ENCODE results near the gene CMSS1.
A peak's percentile ranks its signal among the peaks of the same experiment; 100 is the strongest.

Gene CMSS1

DNA sequence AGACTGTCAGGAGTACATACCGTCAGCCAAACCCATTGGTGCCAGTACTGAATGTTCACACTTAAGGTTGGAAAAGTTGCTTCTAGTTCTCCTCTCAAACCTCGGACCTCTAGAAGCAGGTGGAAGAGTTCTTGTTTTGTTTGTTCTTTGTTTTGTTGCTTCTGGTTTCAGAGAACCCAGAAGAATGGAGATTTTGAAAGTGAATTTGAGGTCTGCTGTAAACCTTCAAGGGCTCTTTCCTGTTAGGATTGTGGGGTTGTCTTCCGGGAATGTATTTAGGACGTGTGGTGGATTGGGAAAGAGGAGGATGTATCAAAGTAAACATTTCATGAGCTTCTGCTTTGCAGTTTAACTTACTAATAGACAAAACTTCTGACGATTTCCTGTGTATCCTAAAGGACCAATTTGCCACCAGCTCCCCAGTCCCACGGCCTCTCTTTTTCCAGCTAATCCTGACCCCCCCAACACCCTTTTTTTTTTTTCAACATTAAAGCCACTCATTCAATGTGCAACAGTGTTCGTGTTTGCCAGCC lies 246.3 kb downstream of the CMSS1 start:
- no peak for ATAC-seq (ENCODE audit: low read depth)
- Mint-ChIP-seq H3K36me3 (peaks cover 2% of the 10 kb centered on the region), H3K9me3 (no peaks in the 10 kb centered on the region), H3K4me1 (peaks cover 6% of the 10 kb centered on the region), H3K4me3 (no peak overlapping the region), H3K27me3 (no peaks in the 10 kb centered on the region), H3K27ac (no peak overlapping the region)
- DNase-seq (ENCODE audit: low spot score in 2 of 2), result no peak

DNA sequence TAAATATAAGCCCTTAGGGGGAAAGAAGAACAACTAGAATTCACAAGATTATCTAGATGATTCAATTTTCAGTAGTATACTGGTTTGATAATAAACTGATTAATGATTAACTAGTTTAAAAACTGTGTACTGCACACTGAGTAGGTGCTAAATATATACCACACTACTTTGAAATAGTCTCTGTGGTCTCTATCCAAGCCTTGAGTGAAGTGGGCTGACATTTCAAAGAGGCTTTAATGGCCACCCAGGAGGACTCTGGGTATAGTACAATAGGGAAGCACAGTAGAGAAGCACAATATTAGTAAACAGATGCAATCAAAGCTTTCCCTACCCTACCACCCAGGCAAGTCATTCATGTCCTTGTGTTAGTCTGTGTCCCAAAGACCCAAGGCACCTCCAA lies 249.9 kb downstream of the CMSS1 start:
- H3K36me3 Mint-ChIP-seq, result peaks cover 2% of the 10 kb centered on the region
- peaks cover 16% of the 10 kb centered on the region for H3K4me1 Mint-ChIP-seq

DNA sequence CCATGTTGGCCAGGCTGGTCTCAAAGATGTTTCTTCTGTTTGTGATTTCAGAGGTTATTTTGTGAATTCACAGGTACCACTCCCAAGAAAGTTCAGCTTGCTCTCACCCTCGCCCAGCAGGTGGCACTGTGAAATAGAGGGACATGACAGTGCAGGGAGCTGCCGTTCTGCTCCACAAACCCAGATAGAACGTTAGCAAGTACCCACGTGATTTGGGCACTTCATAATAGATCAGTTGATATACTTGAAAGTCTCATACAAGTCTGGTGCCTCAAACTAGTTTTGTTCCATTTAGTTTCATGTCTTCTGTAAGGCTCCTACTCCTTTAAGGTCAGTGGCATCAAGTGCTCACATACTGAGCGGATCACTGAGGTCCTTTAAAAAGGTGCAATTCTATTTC lies 251.2 kb downstream of the CMSS1 start:
- Mint-ChIP-seq H3K36me3 (no peaks in the 10 kb centered on the region), H3K9me3 (no peaks in the 10 kb centered on the region), H3K4me1 (peaks cover 24% of the 10 kb centered on the region), H3K27ac (no peak overlapping the region), H3K4me3 (no peak overlapping the region), H3K27me3 (no peaks in the 10 kb centered on the region)
- peak; percentile 69 to 72 for DNase-seq (ENCODE audit: low spot score in 2 of 2)
- ATAC-seq (ENCODE audit: low read depth), result peak; percentile 95

More for the DNA sequence above, 249.9 kb downstream of the CMSS1 start:
- H3K27ac Mint-ChIP-seq, result no peak overlapping the region
- ATAC-seq (ENCODE audit: low read depth) (no peak), DNase-seq (ENCODE audit: low spot score in 2 of 2) (no peak)
- H3K27me3 Mint-ChIP-seq, result no peaks in the 10 kb centered on the region
- H3K9me3 Mint-ChIP-seq, result no peaks in the 10 kb centered on the region
- H3K4me3 Mint-ChIP-seq, result no peak overlapping the region

- H3K36me3 Mint-ChIP-seq, result no peaks in the 10 kb centered on the region
- no peaks in the 10 kb centered on the region for H3K9me3 Mint-ChIP-seq
- no peak overlapping the region for H3K4me3 Mint-ChIP-seq
- H3K27ac Mint-ChIP-seq, result no peak overlapping the region
- ATAC-seq (ENCODE audit: low read depth) (no peak), DNase-seq (ENCODE audit: low spot score in 2 of 2) (no peak)
- no peaks in the 10 kb centered on the region for H3K27me3 Mint-ChIP-seq
- H3K4me1 Mint-ChIP-seq, result peaks cover 29% of the 10 kb centered on the region
Measured at GRCh38 chr3:100069472-100069871, 251.8 kb downstream of the CMSS1 start.

DNA sequence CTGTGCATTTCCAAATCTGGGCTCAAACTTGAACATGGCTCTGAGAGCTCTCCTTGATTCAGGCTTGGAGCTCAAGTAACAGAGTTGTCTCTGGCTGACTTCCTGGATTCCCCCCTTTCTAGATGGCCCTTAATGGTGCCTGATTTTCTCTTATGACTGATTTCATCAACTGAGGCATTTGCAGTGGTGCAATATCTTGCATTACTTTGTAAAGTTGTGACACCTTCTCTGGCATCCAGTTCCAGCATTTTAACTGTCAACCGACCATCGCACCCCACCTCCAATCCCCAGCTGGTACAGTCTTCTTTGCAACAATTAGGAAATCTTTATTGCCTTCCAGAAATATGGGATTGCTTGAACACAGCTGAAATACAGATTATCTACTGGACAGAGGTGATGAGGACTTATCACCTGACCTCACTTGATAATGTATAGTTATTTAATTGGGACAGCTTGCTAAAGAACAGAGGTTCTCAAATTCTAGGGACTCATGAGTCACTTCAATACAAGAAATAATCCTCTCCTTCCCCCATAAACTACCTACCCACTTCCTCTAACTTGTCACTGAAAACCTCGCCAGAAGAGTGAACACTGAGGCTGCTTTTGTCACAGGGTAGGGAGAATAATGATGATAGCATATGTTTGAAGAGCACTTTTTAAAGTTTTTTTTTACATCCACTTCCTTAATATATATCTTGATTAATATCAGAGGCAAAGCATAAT lies 254.8 kb downstream of the CMSS1 start:
- H3K36me3 Mint-ChIP-seq, result no peaks in the 10 kb centered on the region
- H3K27ac Mint-ChIP-seq, result peak overlapping the region; percentile 17
- H3K9me3 Mint-ChIP-seq, result no peaks in the 10 kb centered on the region
- peak overlapping the region; percentile 24 for H3K4me3 Mint-ChIP-seq
- H3K27me3 Mint-ChIP-seq, result no peaks in the 10 kb centered on the region
- H3K4me1 Mint-ChIP-seq, result peaks cover 29% of the 10 kb centered on the region
- peak; percentile 51 for ATAC-seq (ENCODE audit: low read depth)
- no peak for DNase-seq (ENCODE audit: low spot score in 2 of 2)

- ATAC-seq (ENCODE audit: low read depth), result no peak
- Mint-ChIP-seq H3K4me1 (peaks cover 29% of the 10 kb centered on the region), H3K27ac (peak overlapping the region; percentile 61)
Measured at GRCh38 chr3:100073049-100073713, 255.5 kb downstream of the CMSS1 start.

DNA sequence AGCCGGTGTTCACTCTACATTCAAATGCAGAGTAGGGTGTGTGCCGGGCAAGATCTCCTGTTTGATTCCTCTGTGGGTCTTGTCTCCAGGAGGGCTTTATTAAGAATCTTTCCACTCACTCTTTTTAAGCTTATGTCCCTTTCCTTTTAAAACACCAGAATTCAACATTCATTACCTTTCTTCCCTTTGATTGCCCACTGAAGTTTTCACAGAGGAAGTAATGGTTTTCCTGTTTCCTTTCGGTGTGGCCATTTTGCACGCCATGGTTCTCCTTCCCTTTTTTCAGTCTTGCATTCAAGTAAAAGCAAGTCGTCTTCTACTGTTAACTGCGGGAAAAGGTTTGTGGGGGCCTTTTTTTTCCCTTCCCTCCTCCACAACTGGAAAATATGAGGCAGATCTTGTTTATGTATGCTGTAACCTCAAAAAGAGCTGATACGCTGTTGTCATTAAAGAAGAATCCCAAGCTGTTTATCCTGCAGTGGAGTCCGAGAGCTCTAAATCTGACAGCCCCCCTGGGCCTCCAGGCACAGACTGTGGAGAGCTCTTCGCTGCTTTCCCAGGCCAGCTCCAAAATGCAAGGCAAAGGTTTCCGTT lies 256.1 kb downstream of the CMSS1 start:
- H3K4me1 Mint-ChIP-seq, result peaks cover 28% of the 10 kb centered on the region
- ATAC-seq (ENCODE audit: low read depth), result no peak
- H3K9me3 Mint-ChIP-seq, result no peaks in the 10 kb centered on the region
- H3K27ac Mint-ChIP-seq, result peak overlapping the region; percentile 61
- no peak for DNase-seq (ENCODE audit: low spot score in 2 of 2)
- no peaks in the 10 kb centered on the region for H3K36me3 Mint-ChIP-seq
- H3K27me3 Mint-ChIP-seq, result no peaks in the 10 kb centered on the region
- peak overlapping the region; percentile 78 for H3K4me3 Mint-ChIP-seq

More at GRCh38 chr3:100073049-100073713, 255.5 kb downstream of the CMSS1 start:
- H3K36me3 Mint-ChIP-seq, result no peaks in the 10 kb centered on the region
- no peak for DNase-seq (ENCODE audit: low spot score in 2 of 2)
- no peaks in the 10 kb centered on the region for H3K9me3 Mint-ChIP-seq
- peak overlapping the region; percentile 15 for H3K4me3 Mint-ChIP-seq
- H3K27me3 Mint-ChIP-seq, result no peaks in the 10 kb centered on the region

DNA sequence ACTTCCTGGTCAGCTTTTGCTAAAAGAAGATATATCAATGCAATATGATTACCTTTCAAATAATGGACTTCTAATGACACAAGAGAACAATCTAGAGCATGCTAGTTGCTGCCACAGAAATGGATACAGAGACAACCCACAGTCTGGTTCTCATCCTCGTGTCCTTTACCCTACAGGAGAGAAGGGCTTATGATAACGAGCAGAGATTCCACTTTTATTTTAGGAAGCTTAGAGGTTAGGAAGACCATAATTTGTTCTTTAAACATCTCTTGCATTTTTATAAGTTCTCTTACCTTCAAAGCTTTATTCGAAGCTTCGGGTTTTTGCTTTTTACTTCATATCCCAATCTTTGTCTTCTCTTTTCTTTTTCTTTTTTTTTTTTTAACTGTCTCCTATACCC lies 257.5 kb downstream of the CMSS1 start:
- DNase-seq (ENCODE audit: low spot score in 2 of 2), result no peak
- Mint-ChIP-seq H3K9me3 (no peaks in the 10 kb centered on the region), H3K27ac (no peak overlapping the region), H3K4me3 (no peak overlapping the region), H3K36me3 (no peaks in the 10 kb centered on the region), H3K27me3 (no peaks in the 10 kb centered on the region), H3K4me1 (peaks cover 24% of the 10 kb centered on the region)
- ATAC-seq (ENCODE audit: low read depth), result no peak

DNA sequence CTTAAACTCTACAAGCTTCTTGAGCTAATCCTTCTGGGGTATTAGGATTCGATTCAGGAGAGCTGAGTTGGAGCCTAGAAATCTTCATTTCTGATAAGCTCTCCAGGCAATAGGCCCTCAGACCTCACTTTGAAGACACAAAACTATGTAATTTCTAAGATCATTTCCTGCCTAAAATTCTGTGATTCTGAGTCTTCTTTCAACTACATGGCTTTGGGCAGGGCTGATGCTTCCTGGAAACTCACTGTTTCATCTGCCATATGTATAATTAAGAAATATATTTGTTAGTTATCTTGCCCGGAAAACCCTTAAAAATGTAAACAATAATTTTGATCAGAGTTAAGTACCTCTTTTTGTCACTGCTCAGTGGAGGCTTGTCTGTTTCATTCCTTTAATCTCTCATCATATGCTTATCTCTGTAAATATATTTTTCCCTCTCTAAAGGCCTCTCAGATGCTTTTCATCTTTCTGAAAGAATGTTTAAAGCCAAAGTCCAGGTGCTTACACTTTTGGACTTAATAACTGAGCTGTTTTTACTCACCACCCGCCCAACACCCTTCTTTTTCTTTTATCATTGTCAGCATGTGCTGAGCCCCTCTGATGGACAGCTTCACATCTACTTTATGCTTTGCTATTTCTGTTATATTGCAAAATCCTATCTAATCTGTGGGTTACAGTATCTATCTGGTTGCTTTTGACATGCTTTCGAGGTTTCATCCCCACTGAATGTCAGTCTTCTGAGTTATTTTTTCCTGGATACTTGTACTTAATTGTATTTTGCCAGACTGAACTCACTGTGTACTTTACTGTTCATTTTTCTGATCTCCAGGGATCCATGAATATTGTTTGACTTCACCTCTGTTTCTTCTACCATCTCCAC lies 258.4 kb downstream of the CMSS1 start:
- Mint-ChIP-seq H3K36me3 (no peaks in the 10 kb centered on the region), H3K4me3 (no peak overlapping the region), H3K27ac (no peak overlapping the region), H3K4me1 (peaks cover 24% of the 10 kb centered on the region), H3K27me3 (no peaks in the 10 kb centered on the region), H3K9me3 (no peaks in the 10 kb centered on the region)
- DNase-seq (ENCODE audit: low spot score in 2 of 2), result no peak
- ATAC-seq (ENCODE audit: low read depth), result no peak

DNA sequence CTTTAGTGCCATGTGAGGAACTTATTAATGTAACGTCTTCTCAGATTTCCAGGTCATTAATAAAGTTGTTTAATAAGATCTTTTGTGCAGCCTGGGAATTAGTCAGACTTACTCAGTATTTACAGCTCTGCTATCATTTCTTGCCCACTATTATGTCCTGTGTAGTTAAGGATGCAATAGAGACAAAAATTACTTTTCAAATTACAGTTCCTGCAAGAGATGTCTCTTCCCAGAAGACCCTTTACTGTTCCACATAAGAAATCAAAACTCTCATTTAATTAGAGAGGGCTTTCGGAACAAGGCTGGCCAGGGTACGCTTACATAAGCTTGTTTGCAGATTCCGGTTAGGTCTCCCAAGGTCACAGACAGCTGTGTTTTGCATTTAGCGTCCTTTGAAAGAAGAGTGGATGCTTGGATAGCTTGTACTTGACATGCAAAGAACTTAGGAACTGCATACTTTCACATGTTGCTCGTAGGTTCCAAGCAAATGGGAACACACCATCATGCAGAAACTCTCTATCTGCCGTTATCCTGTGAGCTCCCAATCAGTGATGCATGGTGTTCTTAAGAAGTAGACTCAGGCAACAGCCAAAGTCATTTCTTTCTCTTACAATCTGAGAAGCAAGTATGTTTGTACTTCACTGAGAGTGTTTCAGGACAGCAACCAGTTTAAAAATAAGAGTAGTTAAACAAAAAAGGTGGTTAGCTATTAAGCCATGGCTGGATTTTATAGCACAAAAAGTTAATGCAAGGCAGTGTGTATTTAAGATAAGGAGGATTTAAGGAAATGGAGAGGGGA lies 259.3 kb downstream of the CMSS1 start:
- DNase-seq (ENCODE audit: low spot score in 2 of 2) (no peak), ATAC-seq (ENCODE audit: low read depth) (no peak)
- Mint-ChIP-seq H3K4me3 (no peak overlapping the region), H3K27me3 (no peaks in the 10 kb centered on the region), H3K4me1 (peaks cover 20% of the 10 kb centered on the region), H3K36me3 (no peaks in the 10 kb centered on the region), H3K9me3 (no peaks in the 10 kb centered on the region), H3K27ac (no peak overlapping the region)

- Mint-ChIP-seq H3K27me3 (no peaks in the 10 kb centered on the region), H3K9me3 (no peaks in the 10 kb centered on the region), H3K4me1 (peaks cover 2% of the 10 kb centered on the region), H3K4me3 (no peak overlapping the region), H3K36me3 (no peaks in the 10 kb centered on the region), H3K27ac (no peak overlapping the region)
- DNase-seq (ENCODE audit: low spot score in 2 of 2) (no peak), ATAC-seq (ENCODE audit: low read depth) (no peak)
Measured at GRCh38 chr3:100079328-100079727, 261.7 kb downstream of the CMSS1 start.

GRCh38 chr3:100080573-100080972 lies 262.9 kb downstream of the CMSS1 start:
- Mint-ChIP-seq H3K9me3 (no peaks in the 10 kb centered on the region), H3K4me3 (no peak overlapping the region), H3K27ac (no peak overlapping the region), H3K27me3 (no peaks in the 10 kb centered on the region), H3K36me3 (no peaks in the 10 kb centered on the region), H3K4me1 (peaks cover 4% of the 10 kb centered on the region)
- DNase-seq (ENCODE audit: low spot score in 2 of 2) (no peak), ATAC-seq (ENCODE audit: low read depth) (no peak)

DNA sequence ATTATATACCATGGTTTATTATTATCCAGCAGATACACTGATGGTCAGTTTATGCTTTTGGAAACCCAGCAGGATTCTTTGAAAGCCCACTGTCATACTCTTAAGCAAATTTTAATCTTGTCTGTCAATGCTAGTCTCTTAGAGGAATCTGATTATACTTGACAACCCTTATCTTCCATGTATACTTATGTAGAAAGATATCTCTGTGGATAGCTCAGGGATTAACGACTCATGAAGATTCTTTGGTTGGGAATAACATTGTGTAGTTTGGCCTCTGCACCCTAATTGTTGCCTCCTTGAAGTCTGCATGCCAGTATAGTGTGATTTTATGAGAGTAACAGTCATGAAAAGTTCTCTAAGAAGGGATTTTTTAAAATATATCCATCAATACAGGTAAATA lies 263.6 kb downstream of the CMSS1 start:
- Mint-ChIP-seq H3K27me3 (no peaks in the 10 kb centered on the region), H3K9me3 (no peaks in the 10 kb centered on the region), H3K27ac (no peak overlapping the region), H3K4me1 (peaks cover 4% of the 10 kb centered on the region), H3K36me3 (no peaks in the 10 kb centered on the region), H3K4me3 (no peak overlapping the region)
- ATAC-seq (ENCODE audit: low read depth) (no peak), DNase-seq (ENCODE audit: low spot score in 2 of 2) (no peak)

Measured in memory B cell (primary cell).